Activated gamma-delta T cell (primary cell): ENCODE results near the gene EMILIN1.

Experiments
- DNase-seq: peaks from one replicate; lab custom pipeline; 2025; lab: John Stamatoyannopoulos, UW
- total RNA-seq, 2 donors: gene quantifications; one replicate each; lab custom pipeline; 2026; lab: John Stamatoyannopoulos, UW

EMILIN1 gene
- 0.82 to 1.7 reads per million in 2 donors for total RNA-seq

DNA sequence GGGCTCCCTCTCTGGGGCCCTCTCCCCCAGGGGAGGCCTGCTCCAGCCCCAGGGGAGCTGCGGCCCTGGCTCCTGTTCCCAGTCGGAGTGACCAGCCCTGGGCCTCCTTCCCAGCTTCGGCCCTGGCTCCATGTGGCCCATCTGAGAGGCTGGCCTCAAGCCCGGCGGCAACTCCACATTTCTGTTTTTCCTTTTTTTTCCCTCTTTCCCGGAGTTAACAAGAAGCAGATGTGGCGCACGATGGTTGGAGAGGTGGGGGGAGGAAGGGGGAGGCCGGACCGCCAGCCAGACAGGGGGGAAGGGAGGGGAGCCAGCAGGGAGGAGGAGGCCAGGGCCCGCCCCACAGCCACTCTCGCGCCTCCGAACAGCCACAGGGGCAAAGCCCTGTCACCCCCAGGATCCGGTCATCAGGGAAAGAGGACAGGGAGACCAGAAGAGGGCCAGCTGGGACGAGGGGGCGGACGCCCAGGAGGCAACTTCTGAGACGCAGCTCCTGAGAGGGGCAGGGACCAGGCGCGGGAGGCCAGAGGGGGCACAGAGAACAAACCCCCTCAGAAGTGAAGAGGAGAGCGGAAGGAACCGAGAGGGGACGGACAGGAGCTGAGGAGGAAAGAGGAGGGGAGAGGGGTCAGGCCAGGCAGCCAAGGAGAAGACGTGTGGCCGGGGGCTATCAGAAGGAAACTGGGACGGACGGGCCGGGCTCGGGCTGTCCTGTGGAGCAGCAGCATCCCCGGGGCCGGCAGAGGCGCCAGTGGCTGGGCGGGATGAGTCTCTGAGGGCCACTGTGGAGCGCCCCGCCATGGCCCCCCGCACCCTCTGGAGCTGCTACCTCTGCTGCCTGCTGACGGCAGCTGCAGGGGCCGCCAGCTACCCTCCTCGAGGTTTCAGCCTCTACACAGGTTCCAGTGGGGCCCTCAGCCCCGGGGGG is at the start of gene EMILIN1:
Gene EMILIN1 (plus strand): TSS at position 349 of the 928 bp plus-strand sequence. CDS start 451 bp downstream, at position 800.
- no peak for DNase-seq

DNA sequence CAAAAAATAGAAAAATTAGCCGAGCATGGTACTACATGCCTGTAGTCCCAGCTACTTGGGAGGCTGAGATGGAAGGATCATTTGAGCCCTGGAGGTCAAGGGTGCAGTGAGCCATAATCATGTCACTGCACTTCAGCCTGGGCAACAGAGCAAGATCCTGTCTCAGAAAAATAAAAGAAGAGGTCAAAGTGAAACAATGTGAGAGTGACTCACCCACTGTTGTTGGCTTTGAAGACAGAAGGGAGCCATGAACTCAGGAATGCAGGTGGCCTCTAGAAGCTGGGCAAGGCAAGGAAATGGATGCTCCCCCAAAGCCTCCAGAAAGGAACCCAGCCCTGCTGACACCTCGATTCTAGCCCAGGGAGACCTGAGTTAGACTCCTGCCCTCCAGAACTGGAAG is 49.4 kb upstream of the EMILIN1 start:
- DNase-seq = no peak

DNA sequence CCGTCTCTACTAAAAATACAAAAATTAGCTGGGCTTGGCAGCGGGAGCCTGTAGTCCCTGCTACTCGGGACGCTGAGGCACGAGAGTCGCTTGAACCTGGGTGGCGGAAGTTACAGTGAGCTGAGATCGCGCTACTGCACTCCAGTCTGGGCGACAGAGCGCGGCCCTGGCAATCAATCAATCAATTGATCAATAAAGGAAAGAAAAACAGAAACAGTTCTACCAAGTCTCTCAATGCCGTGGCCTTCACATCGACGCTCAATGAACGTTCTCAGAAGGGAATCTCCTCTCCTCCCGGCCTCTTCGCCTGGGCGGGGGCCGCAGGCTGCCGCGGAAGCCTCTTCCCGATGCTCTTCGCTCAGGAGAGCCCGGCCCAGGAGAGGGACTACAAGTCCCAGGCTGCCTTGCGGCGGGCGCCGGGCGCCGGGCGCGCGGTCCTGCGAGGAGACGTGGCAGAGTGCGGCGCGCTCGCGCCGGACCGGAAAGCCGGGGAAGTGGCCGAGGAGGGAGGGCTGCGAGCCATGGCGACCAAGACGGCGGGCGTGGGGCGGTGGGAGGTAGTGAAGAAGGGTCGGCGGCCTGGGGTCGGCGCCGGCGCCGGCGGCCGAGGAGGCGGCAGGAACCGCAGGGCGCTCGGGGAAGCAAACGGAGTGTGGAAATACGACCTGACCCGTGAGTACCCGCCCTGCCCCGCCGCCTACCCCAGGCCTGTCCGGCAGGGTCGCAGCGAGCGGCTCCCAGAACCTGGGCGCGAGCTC is 45.7 kb upstream of the EMILIN1 start, which contains the start of gene TMEM214:
Gene TMEM214 (plus strand): TSS at position 471 of the 758 bp plus-strand sequence. CDS start 51 bp downstream, at position 522.
- DNase-seq = peak; percentile 65

DNA sequence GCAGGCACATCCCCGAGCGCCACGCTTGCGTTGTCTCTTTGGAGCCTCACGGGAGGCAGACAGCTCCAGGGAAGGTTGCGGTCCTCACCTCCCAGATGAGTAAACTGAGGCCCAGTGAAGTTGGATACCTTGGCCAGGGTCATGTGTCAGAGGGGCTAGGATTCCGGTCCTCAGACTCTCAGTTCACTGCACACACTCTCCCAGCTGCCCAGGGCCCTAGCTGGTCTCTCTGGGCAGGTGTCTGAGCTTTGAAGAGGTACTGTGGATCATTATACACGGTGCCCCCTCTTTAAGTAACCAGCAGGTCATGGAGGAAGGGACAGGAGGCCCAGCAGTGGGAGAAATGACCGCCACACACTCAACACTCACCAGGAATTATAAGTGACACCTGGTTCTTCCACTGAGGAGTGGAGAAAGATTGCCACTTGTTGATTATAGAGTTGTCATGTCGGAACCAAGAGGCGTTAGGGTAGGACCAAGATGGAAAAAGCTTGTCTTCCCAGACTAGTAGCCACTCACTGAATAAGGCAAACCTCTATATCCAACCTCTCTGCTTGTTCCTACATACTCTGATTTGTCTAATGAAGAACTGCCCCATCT is 45.1 kb upstream of the EMILIN1 start:
- DNase-seq = no peak

DNA sequence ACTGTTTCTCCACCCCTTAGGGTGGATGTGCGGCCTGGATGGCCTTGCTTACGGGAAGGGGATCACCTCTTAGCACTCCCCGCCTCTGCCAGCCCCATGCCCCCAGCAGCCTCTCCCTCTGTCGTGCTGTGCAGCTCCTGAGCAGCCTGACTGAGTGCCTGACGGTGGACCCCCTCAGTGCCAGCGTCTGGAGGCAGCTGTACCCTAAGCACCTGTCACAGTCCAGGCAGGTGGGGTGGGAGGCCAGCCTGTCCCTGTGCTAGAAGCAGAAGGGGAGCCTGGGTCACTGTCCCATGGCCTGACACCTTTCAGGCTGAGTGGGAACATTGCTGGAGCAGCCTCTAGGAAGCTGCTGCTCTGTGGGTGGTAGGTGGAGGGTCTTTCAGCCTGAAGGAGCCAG is 40.4 kb upstream of the EMILIN1 start:
- no peak for DNase-seq

DNA sequence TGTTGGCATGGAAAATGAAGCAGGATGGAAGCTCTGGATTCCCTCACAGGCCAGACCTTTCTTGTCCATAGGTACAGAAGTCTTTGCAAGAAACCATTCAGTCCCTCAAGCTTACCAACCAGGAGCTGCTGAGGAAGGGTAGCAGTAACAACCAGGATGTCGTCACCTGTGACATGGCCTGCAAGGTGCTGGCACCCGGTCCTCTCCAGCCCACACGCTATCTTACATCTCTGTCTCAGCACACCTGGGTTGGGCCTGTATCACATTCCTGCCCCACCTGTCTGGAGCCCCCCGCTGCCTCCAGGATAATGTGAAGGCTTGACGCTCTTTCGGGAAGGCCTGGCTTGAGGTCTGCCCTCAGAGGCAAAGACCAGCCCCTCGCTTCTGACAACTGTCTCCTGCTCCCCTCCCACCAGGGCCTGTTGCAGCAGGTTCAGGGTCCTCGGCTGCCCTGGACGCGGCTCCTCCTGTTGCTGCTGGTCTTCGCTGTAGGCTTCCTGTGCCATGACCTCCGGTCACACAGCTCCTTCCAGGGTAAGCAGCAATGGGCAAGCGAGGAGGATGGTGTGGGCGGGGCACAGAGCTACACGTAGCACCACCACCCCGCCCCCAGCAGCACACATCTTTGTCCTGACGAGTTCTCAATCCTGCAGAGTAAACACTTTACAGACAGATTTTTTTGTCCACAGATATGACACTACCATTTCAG is 39.6 kb upstream of the EMILIN1 start:
- DNase-seq = no peak

DNA sequence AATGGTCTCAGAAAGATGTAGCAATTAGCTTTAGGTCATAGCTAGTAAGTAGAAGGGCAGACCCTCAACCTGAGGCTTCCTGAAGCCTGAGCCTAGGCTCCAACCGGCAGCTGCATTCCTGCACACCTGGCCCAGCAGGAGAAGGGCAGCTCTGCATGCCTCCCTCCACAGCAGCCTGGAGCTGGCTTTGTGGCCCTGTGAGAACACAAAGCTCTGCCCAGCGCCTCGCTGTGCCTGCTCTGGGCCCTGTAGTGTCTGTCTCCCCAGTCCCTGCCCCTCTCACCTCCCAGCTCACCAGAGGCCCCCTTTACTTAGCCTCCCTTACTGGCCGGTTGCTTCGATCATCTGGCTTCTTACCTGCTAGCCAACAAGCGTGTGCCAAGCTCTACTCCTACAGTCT is 39.0 kb upstream of the EMILIN1 start:
- DNase-seq = no peak

DNA sequence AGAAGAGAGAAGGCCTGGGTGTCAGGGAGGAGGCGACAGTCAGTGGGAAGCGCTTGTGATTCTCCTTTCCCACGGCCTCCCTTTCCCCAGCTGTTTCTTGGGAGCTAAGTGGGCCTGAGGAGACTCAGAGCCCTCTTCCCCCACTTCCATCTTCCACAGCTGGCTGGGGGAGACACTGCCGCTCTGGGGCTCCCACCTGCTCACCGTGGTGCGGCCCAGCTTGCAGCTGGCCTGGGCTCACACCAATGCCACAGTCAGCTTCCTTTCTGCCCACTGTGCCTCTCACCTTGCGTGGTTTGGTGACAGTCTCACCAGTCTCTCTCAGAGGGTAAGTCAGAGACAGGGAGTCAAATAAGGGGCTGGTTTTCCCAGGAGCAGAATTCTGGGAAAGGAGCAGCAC is 38.5 kb upstream of the EMILIN1 start:
- no peak for DNase-seq

DNA sequence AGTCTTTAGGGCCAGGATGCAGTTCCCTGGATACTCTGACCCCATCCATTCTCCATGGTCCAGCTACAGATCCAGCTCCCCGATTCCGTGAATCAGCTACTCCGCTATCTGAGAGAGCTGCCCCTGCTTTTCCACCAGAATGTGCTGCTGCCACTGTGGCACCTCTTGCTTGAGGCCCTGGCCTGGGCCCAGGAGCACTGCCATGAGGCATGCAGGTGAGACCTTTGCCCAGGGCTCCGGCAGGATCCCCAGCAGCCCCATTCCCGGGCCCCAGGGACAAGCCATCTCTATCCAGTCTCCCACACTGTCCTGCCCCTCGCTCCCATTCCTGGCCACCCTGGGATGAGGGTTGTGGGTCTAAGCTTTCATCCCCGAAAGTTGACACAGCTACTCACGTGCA is 38.1 kb upstream of the EMILIN1 start:
- no peak for DNase-seq

DNA sequence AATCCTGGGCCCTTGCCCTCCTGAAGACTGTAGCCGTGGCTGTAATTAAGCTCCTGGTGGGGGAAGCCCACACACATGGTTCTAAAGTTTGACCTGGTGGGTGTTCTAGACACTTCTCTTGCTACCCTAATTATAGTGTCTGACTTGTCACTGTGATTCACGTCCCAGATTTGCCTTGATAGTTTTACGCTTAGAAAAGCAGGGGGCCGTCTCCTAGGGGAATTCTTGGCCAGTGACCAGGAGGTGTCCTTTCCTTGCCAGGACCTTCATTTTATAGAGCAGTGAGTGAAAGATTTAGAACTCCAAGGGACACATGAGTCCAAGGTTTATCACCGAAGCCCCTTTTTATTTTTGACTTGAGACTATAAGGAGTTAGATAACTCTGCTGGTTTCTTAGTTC is 36.7 kb upstream of the EMILIN1 start:
- DNase-seq = no peak

DNA sequence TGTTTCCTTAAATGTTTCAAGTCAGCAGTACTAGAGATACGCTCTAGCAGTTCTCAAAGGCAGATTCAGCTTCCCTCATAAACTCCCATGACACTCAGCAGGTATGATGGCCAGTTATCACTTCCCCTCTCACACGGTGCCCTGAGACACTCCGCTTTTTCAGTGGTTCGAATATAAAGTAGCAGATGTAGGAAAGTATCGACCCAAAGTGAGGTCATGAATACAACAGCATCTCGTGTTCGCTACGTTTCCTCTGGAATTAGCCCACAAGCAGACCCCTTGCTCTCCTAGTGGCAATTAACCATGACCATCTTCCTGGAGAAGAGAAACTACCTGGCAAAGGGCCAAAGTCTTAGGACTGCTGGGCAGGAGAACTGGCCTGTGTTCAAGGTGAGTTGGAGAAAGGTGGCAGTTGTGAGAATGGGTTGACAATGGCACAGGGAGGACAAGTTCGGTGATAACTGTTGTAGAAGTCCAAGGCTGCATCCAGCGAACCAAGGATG is 36.2 kb upstream of the EMILIN1 start:
- DNase-seq = no peak

DNA sequence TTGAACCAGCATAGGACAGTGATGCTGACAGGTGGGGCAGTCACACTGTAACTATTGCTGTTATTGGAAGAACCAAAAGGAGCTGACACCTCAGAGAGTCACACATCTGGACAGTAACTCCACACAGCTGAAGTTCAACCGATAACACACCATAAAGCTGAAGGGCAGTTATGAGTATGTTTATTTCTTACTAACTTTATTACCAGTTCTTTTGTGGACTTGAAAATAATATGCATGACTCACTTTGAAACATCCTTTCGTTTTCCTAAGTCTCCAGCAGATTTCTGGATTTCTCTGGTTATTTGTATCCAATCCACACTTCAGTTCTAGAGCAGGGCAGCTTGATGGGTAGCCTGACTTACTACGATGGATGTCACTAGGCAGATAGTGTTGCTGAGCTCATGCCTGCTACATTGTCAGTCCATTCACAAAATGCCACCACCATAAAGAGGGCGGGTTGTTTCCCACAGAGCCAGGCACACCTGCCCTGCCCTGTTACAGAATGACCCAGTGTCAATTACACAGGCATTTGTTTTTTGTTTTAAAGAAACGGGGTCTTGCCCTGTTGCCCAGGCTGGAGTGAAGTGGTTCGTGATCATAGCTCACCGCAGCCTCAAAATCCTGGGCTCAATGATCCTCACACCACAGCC is 35.3 kb upstream of the EMILIN1 start:
- DNase-seq = no peak

DNA sequence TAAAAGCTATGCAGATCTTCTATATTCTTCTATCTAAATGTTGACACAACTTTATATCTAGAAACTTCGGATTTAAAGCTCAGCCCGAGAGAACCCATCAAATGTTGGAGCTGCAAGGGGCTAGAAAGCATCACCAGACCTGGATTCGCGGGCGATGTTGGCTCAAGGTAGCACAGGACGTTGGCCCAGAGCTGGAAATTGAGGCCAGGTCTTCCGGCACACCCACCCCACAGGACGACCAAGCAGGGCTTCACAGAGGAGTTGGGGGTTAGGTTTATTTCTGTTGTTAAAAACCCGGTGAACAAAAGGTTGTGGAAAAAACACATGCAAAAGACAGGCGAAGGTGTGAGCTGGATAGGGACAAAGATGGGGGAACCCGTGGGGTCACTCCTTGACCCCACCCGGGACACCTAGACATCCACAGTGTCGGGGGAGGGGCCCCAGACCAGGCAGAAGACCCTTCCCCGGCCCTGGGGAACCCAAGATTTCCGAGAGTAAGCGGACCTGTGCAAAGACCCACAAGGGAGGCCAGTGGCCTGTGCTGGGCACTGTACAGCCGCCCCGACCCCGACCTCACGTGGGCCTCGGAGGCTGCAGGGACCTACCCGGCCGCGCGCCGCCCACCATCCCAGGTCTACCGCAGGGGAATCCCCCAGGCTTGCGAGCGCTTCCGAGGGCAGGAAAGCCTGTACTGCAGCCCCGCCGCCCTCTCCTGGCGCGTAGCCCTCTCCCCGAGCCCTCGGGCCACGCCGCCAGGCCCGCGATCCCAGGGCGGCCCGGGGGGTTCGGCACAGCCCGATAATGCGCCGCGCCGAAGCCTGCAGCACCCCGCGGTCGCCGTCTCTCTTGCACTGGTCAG is 28.8 kb upstream of the EMILIN1 start:
- peak; percentile 62 for DNase-seq

DNA sequence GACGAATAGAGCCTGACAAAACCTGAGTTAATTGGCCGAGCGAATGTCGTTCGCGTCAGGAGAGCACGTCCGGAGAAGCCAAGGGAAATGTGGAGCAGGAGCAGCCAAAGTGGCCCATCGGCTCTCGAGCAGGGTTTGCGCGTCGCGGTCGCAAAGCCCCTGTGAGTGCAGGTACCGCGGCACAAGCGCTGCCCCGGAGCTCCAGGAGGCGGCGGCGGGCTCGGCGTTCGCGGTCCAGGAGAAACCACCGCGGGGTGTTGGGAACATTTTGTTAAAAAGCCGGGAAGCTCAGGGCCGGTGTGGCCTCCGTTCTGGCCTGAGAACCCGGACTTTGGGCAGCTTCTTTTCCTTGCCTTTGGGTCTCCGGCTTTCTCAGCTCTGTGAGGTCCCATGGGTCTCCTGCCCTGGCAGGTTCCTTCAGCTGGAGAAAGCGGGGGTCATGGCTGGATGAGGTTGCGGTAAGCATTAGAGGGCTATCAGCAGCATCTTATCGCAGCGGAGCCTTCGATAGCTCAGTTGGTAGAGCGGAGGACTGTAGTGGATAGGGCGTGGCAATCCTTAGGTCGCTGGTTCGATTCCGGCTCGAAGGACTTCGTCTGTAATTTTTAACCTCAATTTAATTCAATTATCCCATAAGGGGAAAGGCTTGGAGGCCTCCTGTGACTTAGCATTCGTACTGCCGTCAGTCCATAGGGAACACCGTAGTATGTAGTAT is 28.0 kb upstream of the EMILIN1 start:
- peak; percentile 41 for DNase-seq

DNA sequence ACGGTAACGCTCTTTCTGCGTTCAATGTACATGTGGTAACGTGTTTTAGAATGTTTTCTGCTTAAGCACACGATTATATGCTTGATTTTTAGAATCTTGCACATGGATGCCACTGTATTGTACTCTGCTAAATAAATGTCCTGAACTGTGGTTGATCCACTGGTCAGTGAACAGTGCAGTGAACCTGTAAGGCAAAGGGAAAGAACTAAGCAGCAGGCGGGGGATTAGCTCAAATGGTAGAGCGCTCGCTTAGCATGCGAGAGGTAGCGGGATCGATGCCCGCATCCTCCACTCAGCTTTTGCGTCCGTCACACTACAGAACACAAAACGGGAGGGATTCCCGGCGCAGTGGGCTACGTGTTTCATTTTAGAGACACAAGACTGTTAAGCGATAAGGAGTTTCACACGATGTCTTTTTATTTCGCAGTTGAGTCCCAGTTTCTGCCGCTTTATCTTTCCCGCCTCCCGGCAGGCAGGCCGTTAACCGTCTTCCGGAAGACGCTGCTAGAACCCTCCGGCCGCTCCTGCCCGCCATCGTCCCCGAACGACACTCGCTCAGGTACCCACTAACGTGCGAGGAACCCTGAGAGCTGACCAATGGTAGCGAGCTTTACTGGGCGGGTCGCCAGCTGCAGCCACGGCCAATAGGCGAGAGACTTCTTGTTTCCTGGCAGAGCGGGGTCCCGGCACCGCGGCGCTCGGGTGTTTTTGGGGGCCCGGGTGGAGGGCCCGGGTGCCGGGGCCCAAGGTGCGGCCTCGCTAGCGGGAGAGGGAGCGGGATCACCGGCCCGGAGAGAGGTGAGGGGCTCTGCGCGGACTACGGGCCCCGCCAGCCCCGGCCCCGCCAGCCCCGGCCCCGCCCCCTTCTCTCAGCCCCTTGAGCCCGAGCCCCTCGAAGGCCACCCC is 27.2 kb upstream of the EMILIN1 start, which contains the start of gene AGBL5:
Gene AGBL5 (plus strand): TSS at position 673 of the 906 bp plus-strand sequence. CDS start 1,291 bp downstream, outside the sequence.
- DNase-seq = peak; percentile 81

DNA sequence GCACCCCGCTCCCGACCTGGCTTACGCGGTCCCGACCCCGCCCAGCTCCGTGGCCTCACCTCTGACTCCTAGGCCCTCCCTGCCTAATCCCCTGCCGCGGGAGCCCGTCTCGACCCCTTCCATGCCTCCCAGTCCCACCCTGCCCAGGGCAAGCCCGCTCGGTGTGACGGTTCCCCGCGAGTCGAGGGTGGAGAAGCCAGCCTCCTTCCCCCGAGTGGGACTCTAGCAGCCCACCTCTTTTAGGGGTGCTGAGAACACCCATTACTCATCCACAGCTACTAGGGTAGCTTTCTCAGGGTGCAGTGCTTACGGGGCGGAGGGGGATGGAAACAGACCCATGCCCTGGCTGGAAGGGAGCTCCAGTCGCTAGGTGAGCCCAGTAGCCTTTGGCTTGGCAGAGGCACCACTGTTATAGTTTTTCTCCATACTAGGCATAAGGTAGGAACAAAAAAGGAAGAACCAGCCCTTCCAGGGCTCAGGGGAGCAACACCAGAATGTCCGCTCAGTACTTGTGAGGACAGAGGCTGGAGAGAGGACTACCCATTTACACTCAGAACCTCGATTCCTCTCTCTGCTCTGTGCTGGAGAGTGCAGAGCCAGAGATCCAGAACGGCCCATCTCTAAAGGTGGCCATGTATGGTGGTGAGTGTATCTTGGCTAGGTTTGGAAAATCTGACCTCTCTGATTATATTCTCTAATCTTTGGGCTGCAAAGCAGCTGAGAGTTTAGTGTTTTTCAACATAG is 26.3 kb upstream of the EMILIN1 start:
- DNase-seq = no peak

DNA sequence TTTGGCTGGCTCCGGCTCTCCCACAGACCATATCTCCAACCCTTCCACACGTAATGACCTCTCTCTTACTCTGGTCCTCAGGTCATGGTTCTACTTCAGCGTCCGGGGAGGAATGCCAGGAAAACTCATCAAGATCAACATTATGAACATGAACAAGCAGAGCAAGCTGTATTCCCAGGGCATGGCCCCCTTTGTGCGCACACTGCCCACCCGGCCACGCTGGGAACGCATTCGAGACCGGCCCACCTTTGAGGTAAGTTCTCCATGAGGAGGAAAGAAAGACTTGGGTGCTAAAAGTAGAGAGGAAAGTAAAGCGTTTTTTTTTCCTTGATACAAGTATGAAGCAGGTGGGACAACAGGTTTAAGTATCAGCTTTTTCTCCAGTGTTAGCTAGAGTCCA is 25.1 kb upstream of the EMILIN1 start:
- DNase-seq = no peak
